ENCODE data around the gene CSRNP3.

CSRNP3 gene

DNA sequence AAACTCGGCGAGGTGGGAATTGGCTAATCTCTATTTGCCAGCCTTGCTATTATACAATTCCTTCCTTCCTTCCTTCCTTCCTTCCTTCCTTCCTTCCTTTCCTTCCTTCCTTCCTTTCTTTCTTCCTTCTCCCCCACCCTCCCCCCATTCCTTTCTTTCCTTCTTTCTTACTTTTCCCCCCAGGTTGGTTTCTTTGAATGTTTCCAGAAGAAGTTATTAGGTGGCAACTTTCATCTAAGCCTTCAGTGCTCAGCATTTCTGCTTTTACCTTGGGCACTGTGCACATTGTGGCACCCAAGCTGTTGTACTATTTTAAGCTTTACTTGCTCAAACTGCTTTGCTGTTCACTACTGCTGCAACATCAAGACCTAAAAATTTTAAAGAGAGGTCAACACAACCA lies 17.2 kb upstream of the CSRNP3 start:
- CTCF ChIA-PET: interaction anchor here (0.7 kb wide), 1 partner anchor 10 kb away, joined by 3 read pairs; no protein-coding TSS in a partner anchor
- no peaks in the 10 kb centered on the region for H3K36me3 ChIP-seq (ENCODE audit: control insufficient read depth in 2 of 2, insufficient read depth in 1 of 2, low read length in 2 of 2)
- POLR2A ChIA-PET: no interaction called here
- no peak overlapping the region for H3K27ac ChIP-seq (ENCODE audit: extremely low read depth, low read depth, low read length)
- H3K4me1 ChIP-seq (ENCODE audit: control insufficient read depth, insufficient read depth, low read length): no peaks in the 10 kb centered on the region
- no peaks in the 10 kb centered on the region for H3K9me3 ChIP-seq (ENCODE audit: control insufficient read depth, insufficient read depth, low read depth, low read length)
- TF ChIP-seq ZNF837 (tag by site-specific recombination; IDR thresholded peaks at IDR 0.05): no peak
- TF ChIP-seq ZNF140 (tag by site-specific recombination; IDR thresholded peaks at IDR 0.05): no peak
- TF ChIP-seq ZNF239 (tag by site-specific recombination; IDR thresholded peaks at IDR 0.05): no peak
- no peak for TF ChIP-seq WT1 (tag by site-specific recombination; IDR thresholded peaks at IDR 0.05)
- TF ChIP-seq ZNF830 (tag by site-specific recombination; IDR thresholded peaks at IDR 0.05; ENCODE audit: low read depth): no peak
- no peak for TF ChIP-seq SP2 (tag by site-specific recombination; IDR thresholded peaks at IDR 0.05)
- no peak for TF ChIP-seq ZNF274 (IDR thresholded peaks at IDR 0.05; ENCODE audit: low read length)
- no peak for TF ChIP-seq ZNF274 (tag by site-specific recombination; IDR thresholded peaks at IDR 0.05; ENCODE audit: borderline replicate concordance)
- no peak for TF ChIP-seq ZNF76 (tag by site-specific recombination; IDR thresholded peaks at IDR 0.05; ENCODE audit: borderline replicate concordance, low read depth)
- TF ChIP-seq ZSCAN30 (tag by site-specific recombination; IDR thresholded peaks at IDR 0.05): no peak
- no peak for TF ChIP-seq MYNN (tag by site-specific recombination; IDR thresholded peaks at IDR 0.05; ENCODE audit: borderline replicate concordance)
- TF ChIP-seq, protein P1, sequence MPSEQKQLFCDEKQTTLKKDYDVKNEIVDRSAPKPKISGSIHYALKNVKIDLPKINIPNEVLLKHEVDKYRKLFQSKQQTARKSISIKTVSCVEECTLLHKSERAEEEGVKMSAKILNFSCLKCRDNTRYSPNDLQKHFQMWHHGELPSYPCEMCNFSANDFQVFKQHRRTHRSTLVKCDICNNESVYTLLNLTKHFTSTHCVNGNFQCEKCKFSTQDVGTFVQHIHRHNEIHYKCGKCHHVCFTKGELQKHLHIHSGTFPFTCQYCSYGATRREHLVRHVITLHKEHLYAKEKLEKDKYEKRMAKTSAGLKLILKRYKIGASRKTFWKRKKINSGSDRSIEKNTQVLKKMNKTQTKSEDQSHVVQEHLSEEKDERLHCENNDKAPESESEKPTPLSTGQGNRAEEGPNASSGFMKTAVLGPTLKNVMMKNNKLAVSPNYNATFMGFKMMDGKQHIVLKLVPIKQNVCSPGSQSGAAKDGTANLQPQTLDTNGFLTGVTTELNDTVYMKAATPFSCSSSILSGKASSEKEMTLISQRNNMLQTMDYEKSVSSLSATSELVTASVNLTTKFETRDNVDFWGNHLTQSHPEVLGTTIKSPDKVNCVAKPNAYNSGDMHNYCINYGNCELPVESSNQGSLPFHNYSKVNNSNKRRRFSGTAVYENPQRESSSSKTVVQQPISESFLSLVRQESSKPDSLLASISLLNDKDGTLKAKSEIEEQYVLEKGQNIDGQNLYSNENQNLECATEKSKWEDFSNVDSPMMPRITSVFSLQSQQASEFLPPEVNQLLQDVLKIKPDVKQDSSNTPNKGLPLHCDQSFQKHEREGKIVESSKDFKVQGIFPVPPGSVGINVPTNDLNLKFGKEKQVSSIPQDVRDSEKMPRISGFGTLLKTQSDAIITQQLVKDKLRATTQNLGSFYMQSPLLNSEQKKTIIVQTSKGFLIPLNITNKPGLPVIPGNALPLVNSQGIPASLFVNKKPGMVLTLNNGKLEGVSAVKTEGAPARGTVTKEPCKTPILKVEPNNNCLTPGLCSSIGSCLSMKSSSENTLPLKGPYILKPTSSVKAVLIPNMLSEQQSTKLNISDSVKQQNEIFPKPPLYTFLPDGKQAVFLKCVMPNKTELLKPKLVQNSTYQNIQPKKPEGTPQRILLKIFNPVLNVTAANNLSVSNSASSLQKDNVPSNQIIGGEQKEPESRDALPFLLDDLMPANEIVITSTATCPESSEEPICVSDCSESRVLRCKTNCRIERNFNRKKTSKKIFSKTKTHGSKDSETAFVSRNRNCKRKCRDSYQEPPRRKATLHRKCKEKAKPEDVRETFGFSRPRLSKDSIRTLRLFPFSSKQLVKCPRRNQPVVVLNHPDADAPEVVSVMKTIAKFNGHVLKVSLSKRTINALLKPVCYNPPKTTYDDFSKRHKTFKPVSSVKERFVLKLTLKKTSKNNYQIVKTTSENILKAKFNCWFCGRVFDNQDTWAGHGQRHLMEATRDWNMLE (tag by site-specific recombination; conservative IDR thresholded peaks at IDR 0.05; ENCODE audit: low read depth): no peak
- TF ChIP-seq, protein P2, sequence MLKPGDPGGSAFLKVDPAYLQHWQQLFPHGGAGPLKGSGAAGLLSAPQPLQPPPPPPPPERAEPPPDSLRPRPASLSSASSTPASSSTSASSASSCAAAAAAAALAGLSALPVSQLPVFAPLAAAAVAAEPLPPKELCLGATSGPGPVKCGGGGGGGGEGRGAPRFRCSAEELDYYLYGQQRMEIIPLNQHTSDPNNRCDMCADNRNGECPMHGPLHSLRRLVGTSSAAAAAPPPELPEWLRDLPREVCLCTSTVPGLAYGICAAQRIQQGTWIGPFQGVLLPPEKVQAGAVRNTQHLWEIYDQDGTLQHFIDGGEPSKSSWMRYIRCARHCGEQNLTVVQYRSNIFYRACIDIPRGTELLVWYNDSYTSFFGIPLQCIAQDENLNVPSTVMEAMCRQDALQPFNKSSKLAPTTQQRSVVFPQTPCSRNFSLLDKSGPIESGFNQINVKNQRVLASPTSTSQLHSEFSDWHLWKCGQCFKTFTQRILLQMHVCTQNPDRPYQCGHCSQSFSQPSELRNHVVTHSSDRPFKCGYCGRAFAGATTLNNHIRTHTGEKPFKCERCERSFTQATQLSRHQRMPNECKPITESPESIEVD (tag by site-specific recombination; IDR thresholded peaks at IDR 0.05): no peak
- TF ChIP-seq, protein P3, sequence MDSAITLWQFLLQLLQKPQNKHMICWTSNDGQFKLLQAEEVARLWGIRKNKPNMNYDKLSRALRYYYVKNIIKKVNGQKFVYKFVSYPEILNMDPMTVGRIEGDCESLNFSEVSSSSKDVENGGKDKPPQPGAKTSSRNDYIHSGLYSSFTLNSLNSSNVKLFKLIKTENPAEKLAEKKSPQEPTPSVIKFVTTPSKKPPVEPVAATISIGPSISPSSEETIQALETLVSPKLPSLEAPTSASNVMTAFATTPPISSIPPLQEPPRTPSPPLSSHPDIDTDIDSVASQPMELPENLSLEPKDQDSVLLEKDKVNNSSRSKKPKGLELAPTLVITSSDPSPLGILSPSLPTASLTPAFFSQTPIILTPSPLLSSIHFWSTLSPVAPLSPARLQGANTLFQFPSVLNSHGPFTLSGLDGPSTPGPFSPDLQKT (IDR thresholded peaks at IDR 0.05; ENCODE audit: borderline replicate concordance, low read depth, low read length): no peak
- no peak for TF ChIP-seq GLI4 (tag by site-specific recombination; IDR thresholded peaks at IDR 0.05)
- no peak for TF ChIP-seq HOXA7 (CRISPR knock-in tag; IDR thresholded peaks at IDR 0.05; ENCODE audit: borderline replicate concordance)
- no peak for TF ChIP-seq ZNF133 (tag by site-specific recombination; IDR thresholded peaks at IDR 0.05)
- no peak overlapping the region for H3K4me3 ChIP-seq (ENCODE audit: low read depth, low read length)

DNA sequence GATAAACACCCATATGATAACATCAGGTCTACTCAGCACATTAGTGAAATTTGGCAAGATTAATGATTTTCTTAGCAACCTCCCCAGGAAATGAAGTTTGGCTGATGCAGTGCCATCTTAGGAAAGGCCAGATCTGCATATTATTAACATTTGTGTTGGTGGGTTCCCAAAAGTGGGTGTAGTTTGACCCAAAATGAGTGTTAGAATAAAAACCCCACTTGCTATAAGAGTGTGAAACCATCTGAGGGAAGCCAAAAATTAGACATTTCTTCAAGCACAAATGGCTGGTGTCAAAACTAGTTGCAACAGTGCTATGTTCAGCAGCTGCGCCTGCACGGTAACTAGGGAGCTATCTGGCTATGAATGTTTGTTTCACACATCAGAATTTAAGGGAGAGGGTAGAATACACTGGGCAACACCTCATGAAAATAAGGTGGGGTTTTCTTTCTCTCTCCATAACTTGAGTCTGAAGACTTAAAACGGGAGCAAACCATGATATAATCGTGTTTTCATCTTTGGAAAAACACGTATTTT lies 15.9 kb upstream of the CSRNP3 start:
- no peaks in the 10 kb centered on the region for H3K9me3 ChIP-seq (ENCODE audit: control insufficient read depth, insufficient read depth, low read depth, low read length)
- H3K4me3 ChIP-seq (ENCODE audit: low read depth, low read length): no peak overlapping the region
- H3K27ac ChIP-seq (ENCODE audit: extremely low read depth, low read depth, low read length): no peak overlapping the region
- TF ChIP-seq ZNF768 (tag by site-specific recombination; IDR thresholded peaks at IDR 0.05) (no peak), ZNF121 (tag by site-specific recombination; IDR thresholded peaks at IDR 0.05) (no peak)
- ChIA-PET CTCF (interaction anchor here (0.7 kb wide), 1 partner anchor 332 kb away, joined by 3 read pairs; no protein-coding TSS in a partner anchor), POLR2A (no interaction called here)
- H3K4me1 ChIP-seq (ENCODE audit: control insufficient read depth, insufficient read depth, low read length): no peaks in the 10 kb centered on the region
- no peaks in the 10 kb centered on the region for H3K36me3 ChIP-seq (ENCODE audit: control insufficient read depth in 2 of 2, insufficient read depth in 1 of 2, low read length in 2 of 2)
